DMS 273 treated with DMSO at 0.1 percent for 48 hours (cell line): ENCODE measurements around the gene UQCC3.
"Not testable (repeated sequence)": the region's sequence is repeated elsewhere in the genome, so short reads cannot be mapped to it uniquely, and the experiment has no call there.

ENCODE experiments used
- DNase-seq: peaks from one replicate; lab custom pipeline; 2025; lab: John Stamatoyannopoulos, UW

The UQCC3 gene

DNA sequence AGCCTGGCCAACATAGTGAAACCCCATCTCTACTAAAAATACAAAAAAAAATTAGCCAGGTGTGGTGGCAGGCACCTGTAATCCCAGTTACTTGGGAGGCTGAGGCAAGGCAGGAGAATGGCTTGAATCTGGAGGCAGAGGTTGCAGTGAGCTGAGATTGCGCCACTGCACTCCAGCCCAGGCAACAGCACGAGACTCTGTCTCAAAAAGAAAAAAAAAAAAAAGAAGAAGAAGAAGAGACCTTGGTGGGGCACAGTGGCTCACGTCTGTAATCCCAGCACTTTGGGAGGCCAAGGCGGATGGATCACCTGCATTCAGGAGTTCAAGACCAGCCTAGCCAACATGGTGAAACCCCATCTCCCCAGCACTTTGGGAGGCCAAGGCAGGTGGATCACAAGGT, 32.4 kb downstream of the UQCC3 start:
- not testable (repeated sequence) for DNase-seq

DNA sequence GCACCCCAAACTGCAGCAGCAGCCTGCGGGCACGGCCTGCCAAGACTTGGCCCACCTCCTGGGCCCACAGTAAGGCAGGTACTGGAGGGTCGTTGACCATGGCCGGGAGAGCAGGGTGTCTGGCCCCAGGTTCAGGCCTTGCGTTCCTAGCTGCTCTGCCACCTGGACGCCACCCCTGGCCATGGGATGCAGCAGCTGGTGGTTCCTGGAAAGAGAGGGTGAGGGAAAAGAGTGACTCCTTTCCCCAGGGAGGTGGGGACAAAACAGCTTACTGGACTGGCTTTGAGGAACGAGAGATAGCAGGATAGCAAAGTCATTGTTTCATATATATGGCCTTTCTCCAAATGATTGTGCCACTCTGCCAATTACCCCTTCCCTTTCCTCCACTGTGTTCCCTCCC, 33.9 kb downstream of the UQCC3 start:
- no peak for DNase-seq

DNA sequence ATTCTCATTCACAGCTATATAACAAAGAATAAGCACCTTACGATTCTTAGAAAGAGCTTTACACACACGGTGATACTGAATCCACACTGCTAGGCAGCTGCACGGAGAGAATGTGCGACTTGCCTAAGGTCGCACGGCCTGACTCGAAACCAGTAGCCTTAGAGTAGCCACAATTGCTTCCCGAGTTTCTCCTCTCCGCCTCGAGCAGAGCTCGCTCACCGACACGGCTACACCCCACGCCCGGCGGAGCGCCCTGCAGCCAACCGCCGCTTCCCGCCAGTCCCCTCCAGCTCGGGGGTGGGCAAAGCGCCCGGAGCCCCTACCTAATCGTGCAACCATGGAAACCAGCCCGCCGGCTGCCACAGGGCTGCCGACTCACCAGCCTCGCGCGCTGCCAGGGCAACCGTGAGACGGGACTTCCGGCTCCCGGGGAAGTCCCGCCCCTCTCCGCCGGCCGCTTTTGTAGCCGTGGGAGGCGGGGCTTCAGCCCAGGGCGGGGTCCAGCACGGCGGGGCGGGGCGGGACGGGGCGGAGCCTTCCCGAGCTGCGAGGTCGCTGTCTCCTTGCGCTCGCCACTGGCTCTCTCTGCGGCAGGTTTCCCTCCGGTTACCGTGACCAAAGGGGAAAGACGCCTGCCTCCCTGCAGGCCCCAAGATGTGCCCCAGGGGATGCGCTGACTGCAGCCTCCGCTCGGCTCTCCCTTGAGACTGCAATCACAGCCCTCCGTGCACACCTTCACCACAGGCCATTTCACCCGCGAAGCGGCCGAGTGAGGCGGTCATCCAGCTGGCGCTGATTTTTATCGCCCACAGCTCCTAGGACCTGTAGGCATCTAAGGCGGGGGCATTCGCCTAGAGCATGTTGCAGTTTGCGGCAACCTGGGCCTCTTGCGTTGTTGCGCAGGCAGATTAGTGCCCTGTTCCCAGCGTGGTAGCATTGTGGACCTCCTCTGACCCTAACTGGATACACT, 34.7 kb downstream of the UQCC3 start:
- peak; percentile 62 for DNase-seq

DNA sequence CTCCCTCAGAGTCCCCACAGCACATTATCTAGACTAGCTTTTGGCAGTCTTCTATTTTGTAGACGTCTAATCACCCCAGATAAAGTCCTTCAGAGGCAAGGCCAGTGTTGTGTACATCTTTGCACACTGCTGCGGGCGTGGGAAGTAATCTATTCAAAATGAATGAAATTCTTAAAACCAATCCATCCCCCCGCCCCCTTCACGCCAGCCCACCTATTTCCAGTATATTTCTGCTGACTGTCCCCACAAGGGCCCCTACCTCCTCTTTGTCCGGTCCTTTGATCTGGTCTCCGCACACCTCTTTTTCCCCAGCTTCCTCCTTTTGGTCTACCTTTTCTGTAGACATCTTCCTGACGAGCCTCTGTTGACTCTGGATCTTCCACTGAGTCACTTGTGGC, 35.4 kb downstream of the UQCC3 start:
- no peak for DNase-seq

DNA sequence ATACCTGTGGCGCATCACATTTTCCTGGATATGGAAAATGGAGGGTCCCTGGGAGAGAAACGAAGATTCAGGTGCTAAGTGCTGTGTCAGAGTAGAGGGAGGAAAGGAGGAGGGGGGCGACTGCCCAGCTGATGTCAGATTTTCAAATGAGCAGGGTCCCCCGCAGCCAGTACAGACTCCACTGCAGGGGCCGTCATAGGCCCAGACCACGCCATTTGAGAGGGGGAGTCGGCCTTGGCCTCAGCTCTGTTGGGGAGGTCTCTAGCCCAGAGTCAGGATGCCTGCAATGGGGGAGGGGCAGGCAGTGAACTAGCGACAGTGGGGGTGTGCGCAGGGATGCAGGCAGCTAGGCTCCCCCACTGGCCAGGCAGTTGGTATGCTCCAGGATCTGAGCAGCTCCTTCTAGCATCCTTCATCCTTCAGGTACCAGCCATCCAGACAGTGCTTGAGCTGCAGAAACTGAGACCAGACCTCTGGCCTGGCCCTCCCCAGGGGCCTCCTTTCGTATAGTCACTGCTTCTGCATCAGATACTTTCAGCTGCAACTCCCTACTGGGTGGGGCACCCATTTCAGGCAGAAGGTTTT, 35.9 kb downstream of the UQCC3 start, which contains the start of the genes BSCL2 and GNG3:
Gene BSCL2 (minus strand): TSS at position 148 of the 585 bp plus-strand sequence. CDS start 229 bp downstream, outside the sequence.
Gene GNG3 (plus strand): TSS at position 400 of the 585 bp plus-strand sequence. CDS start 620 bp downstream, outside the sequence.
- DNase-seq = no peak

DNA sequence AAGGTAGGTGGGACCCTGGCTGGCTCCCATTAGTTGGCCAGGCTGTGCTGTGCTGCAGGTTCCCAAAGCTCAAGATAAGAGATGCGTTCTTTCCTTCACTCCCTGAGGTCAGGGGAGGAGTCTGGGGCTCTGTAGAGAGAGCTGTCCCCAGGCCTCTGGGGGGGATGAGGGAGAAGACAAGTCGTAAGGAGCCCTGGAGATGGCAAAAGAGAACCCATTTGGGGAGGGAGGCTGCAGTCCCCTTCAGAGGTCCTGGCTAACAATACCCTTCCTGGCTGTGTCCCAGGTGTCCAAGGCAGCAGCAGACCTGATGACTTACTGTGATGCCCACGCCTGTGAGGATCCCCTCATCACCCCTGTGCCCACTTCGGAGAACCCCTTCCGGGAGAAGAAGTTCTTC, 36.9 kb downstream of the UQCC3 start:
- no peak for DNase-seq

DNA sequence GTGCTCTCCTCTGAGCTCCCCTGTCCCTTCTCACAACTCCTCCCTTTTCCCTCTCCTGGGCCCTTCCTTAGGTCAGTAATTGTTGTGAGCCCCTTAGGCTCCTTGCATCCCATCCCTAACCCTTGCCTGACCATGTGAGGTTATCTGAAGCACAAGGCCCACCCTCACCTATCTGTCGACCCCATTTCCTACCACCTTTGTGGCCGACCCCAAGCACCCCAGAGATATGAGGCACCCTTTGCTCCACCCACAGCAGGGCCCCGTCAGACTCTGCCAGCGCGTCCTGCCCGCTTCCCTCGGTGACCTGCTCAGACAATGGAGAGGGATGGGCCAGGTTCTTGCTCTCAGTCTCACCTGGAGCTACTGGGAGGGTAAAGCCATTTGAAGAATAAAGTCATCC, 37.3 kb downstream of the UQCC3 start:
- DNase-seq = no peak

DNA sequence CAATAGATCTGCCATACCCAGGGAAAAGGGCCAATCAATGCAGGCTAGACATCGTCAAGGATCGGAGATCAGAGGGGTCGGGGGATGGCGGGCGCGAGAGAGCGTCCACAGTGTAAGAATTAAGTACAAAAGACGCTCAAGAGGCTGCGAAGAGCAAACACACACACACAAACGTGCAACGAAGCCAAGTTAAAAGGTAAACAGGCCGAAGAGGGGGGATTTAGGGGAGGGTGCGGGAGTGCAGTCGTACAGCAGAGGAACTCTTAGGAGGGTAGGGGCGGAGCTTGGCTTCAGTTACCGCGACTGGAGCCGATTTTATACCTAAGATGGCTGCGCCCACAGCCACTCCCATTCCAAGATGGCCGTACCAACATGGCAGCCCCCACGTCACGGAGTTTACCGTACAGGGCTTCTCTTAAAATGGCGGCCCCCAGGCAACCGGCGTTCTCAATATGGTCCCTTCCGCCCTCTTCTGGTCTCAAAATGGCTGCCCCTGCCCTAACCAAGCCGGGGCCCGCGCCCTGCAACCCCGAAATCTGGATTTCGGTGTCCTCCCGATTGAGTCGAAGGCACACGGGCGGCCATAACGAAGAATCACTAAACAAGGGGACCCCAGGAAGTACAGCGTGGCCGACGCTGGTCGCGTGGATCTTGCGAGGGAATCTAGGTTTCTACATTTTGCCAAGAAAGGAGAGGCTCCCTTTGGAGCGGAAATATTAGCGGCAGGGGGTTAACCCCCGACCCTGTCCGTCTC, 38.0 kb downstream of the UQCC3 start:
- peak; percentile 94 for DNase-seq

DNA sequence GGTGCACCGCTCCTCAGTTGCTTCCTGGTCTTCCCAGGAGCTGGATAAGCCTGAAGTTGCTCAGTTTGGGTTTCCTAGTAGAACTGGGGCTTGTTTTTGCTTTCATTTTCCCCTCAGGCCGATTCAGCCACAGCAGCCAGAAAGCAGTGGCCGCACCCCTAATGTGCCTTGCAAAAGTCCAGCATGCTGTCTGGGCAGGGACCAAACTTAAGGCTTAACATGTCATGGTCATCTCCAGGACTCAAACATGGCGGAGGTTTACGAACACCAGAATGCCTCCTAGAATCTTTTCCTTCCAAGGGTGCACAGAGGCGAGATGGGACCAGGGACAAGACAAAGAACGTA, 38.5 kb downstream of the UQCC3 start:
- no peak for DNase-seq

DNA sequence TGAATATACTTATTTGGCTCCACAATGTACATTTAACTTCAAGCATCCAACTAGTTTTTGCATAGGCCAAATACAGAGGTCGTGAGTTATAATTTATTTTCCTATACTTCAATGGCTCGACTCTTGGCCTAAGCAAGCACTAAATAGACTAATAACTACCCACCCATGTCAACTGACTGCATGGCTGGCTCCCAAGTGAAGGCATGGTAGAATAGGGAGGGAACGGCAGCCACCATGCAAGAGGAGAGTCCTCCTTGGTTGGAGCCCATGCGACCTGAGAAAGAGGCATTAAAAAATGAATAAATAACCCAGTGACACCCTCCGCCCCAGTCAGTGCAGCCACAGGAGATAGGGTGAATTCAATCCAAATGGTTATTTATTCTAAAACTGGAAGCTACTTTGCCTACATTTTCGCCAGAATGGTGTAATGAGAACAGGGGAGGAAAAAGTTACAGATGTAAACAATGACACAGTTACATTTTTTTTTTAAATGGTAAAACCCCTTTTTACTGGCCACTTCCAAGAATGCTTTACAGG, 40.9 kb downstream of the UQCC3 start:
- DNase-seq = no peak

DNA sequence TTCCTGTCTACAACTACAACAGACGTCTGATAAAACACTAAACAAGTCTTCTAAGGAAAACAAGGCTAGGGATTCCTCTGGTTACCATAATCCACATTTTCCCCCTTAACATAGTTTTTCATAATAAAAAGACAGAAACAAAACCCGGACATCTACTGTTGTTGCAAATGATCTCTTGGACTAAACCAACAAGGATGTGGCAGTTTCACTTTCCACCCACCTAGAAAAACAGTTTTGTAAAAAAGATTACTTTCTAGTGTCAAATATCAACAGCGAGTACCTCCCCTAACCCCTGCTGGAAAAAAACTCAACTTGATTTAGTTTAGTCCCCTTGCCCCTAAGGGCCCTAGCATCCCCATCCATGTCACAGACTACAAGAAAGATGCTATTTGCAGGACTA, 41.4 kb downstream of the UQCC3 start:
- no peak for DNase-seq

DNA sequence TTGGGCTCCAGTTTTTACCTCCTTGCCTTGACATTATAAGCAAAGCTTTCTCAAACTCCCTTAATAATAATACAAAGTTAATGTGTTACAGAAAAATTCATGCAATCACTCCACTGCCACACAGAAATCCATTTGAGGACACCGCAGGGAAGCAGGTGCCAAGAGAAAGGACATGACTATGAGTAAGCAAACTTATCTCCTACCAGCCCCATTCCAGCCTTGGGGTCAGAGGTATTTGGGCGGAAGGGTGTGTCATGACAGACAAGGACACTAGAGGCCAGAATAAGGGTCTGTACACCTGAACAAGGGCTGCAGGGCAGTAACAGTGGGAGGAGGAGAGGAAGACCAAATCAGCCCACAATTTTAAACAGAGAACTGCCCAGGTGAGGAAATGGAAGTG, 41.9 kb downstream of the UQCC3 start:
- no peak for DNase-seq

DNA sequence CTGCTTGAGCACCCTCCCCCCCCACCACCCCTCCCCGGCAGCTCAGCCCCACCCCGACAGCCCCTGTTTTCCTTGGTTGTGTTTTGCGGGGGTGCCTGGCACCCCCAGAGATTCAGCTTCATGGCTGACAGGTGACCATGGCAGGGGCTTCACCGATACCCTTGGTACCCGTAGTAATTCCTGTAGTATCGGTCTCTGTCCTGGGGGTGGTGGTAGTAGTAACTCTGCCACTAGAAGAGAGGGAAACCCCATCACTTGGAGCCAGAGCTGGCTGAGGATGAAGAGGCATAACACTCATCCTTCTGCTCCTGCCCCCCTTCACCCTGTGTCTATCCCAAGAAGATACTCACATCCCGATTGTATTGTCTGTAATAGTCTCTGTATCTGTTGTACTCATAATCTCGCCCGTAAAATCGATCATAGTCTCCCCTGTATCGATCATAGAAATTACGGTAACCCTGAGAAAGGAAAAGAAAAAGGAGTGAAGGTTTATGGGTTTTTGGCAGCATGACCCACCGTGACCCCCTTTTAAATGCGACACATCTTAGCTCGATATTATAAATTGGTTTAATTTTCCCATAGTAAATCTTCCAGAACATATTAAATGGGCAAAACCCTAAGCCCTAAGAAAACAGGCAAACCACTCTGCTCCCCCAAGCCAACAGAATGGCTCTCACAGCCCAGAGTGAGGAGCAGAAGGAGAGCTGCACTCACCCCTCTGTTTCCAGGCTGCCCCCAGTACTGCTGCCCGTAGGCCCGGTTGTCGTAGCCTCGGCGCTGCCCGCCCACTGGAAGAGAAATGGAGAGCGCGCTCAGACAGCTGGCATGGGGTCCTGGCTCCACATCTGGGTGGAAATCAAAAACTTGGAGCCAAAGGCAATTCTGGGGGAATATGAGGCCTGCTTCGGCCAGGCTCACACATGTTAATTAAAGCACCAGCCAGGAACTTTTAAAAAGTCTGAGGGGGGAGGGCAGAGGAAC, 44.0 kb downstream of the UQCC3 start:
- DNase-seq = no peak

DNA sequence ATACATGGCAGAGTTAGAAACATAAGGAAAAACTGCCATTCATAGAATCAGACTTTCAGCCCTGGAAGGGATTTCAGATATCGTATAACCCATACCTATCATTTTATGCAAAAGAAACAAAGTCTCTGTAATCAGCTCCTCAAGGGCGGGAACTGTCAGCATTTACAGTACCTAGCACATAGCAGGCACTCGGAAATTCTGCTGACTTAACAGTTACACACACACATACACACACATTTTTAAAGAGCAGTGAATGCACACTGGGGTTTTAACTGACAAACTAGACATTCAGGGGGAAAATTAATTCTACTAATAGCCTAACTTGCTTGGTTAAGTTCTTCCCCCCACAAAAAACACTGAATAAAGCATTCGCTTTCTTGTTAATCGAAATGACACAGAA, 44.7 kb downstream of the UQCC3 start:
- DNase-seq = no peak

DNA sequence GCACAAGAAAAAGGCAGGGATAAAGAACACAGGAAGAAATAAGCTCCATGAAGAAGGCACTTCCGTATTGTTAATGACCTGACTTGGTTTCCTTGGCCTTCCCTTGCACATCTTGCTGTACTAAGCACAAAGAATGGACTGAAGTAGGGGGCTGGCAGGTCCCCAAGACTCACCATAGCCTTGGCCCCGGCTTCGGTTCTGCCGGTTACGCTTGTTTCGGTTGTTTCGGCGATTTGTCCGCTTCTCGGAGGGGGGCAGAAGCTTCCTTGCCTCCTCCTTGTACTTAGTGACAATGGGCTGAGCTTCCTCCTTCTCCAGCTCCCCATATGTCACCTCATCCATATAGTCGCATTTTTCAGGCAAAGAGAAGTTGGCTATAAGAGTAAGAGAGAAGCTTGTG, 45.3 kb downstream of the UQCC3 start:
- no peak for DNase-seq

DNA sequence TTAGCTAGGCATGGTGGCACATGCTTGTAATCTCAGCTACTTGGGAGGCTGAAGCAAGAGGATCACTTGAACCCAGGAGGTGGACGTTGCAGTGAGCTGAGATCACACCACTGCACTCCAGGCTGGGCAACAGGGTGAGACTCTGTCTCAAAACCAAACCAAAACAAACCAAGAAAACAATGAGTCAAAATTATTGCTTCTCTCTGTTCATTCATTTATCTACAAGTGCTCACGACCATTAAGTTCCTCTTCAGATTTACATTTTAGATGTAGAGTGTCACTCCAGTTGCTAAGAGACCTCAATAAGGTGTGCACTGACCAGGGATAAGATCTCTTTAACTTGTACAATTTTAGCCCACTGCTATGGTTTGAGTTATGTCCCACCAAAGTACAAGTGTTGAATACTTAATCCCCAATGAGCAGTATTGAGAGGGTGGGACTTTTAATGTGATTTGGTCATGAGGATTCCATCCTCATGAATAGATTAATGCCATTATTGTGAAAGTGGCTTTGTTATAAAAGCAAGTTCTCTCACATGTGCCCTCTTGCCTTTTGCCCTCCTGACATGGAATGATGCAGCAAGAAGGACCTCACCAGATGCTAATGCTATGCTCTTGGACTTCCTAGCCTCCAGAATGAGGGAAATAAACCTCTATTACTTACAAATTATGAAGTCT, 48.0 kb downstream of the UQCC3 start:
- DNase-seq = no peak

DNA sequence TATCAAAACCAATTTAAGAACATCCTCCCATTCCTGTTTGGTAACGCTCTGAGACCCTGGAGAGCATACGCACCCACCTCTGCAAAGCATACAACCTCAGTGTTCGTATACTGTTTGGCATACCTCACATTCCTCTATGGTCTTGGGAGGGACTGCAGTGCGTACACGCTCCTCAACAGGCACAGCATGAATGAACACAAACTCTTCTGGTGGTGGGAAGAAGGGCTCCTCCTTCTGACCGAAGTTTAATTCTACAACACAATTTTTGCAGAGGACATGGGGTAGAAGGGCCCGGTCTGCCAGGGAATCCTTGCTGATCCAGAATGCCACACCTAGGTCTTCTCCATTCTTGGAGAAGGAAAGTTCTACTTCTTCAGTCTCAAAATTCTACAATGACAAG, 50.5 kb downstream of the UQCC3 start:
- DNase-seq = no peak
